ENCODE measurements around the gene TCP11.

Gene TCP11

DNA sequence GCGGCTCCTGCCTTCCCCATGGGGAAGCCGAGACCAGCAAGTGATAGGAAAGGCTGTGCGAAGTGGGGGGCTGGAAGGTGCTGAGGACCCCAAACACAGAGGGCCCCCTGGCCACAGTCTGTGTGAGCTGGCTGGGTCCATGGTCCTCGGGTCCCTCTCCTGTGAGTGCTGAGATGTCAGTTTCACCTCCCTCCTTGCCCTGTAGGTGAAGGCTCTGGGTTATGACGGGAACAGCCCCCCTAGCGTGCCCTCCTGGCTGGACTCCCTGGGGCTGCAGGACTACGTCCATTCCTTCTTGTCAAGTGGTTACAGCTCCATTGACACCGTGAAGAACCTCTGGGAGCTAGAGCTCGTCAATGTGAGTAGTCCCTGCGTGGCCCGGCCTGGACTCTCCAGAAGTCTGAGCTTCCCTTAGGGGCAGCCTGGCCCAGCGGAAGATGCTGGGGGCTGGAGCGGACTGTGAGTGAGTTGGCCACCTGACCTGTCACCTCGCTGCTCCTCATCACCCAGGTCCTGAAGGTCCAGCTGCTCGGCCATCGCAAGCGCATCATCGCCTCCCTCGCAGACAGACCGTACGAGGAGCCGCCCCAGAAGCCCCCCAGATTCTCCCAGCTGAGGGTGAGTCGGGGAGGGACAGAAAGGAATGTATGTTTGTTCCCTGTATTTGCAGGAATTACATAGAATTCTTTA, 61.7 kb downstream of the TCP11 start:
- DNase-seq = no peak

- DNase-seq = no peak
These were observed 62.2 kb downstream of the TCP11 start for GRCh38 chr6:35078896-35079295.

- DNase-seq = no peak
These were observed 62.8 kb downstream of the TCP11 start for GRCh38 chr6:35078226-35078850.

- DNase-seq = no peak
These were observed 63.4 kb downstream of the TCP11 start for GRCh38 chr6:35077713-35078105.

- DNase-seq = no peak
These were observed 64.0 kb downstream of the TCP11 start for GRCh38 chr6:35076997-35077712.

- no peak for DNase-seq
These were observed 67.2 kb downstream of the TCP11 start for GRCh38 chr6:35073766-35074471.

- no peak for DNase-seq
These were observed 67.9 kb downstream of the TCP11 start for GRCh38 chr6:35073211-35073610.

- no peak for DNase-seq
These were observed 68.5 kb downstream of the TCP11 start for GRCh38 chr6:35072698-35073055.

- DNase-seq = no peak
These were observed 69.0 kb downstream of the TCP11 start for GRCh38 chr6:35072051-35072697.

DNA sequence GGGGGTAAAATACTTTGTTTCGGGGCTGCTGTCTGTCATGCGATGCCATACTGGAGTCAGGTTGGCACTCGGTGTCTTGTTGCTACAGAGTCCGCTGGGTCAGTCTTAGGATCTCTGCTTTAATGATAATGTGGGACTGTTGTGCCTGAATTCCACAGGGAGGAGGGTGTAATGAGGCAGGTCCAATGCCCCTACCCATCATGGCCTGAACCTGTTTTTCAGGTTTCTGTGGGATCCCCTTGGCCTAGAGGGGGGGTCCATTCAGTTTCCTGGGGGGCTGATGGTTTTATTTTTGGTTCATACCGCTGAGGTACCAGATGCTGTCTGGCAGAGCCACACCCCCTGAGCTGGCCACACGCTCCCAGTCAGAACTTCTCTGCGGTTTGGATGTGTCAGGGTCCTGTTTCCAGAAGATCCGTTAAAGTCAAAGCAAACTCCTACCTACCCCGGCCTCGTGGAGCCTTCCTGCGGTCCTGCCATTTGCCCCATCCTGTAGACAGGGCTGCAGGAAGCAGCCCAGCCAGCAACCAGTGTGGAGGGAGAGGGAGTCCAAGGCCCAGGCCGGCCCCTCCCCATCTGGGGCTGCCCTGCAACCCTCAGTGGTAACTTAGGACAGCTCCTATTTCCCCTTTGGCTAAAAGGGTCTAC, 69.7 kb downstream of the TCP11 start:
- no peak for DNase-seq

DNA sequence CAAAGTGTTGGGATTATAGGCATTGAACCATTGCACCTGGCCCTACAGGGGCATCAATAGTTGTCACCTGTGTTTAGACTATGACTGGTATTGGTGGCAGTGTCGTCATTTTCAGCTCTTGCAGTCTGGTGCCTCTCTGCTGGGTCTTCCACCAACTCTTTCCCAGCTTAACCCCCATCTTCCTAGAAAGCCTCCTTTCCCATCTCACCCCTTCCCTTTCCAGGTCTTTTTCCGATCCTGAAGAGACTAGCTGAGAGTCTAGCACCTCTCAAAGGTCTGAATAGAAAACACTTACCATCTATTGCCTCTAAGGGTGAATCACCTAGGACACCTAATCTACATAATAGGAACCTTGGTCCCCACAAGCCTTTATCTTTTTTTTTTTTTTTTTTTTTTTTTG, 71.0 kb downstream of the TCP11 start:
- DNase-seq = no peak

- DNase-seq = no peak
These were observed 71.9 kb downstream of the TCP11 start for GRCh38 chr6:35069262-35069661.

DNA sequence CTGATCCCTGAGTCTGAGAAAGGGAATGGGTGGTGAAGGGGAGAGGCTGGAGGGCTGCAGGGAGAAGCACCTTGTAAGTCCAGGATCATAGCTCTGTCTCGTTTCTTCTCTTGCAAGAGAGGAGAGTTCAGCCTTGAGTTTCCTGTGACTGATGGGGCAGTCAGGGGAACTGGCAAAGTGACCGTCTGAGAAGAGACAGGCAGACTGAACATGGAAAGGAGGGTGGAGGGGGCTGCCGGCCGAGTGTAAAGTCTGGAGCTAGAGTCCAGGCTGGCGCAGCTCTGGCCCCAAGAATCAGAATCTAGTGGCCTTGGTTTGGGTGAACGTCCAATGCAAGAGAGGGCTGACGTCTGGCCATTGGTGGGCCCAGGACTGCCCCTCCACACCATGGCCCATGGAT, 72.5 kb downstream of the TCP11 start:
- DNase-seq = no peak

- no peak for DNase-seq
These were observed 72.9 kb downstream of the TCP11 start for GRCh38 chr6:35068206-35068605.

Measured in T-helper 2 cell (primary cell).